NCI-H2107 treated with DMSO at 0.1 percent for 48 hours (cell line): ENCODE results near the gene SHOC2.

ENCODE experiments used
- DNase-seq: peaks from one replicate; lab custom pipeline; 2025; ENCODE audit not compliant: unreplicated experiment; lab: John Stamatoyannopoulos, UW

SHOC2 gene

DNA sequence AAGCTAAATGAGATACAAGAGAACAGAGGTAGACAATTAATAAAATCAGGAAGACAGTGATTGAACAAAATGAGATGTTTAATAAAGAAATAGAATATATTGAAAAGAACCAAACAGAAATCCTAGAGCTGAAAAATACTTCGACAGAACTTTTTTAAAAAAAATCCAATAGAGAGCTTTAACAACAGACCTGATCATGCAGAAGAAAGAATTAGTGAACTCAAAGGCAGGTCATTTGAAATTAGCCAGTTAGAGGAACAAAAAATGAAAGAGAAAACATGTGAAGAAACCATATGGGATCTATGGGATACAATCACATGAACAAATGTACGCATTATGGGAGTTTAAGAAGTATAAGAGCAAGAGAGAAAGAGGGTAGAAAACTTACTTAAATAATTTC lies 120.1 kb downstream of the SHOC2 start:
- no peak for DNase-seq

DNA sequence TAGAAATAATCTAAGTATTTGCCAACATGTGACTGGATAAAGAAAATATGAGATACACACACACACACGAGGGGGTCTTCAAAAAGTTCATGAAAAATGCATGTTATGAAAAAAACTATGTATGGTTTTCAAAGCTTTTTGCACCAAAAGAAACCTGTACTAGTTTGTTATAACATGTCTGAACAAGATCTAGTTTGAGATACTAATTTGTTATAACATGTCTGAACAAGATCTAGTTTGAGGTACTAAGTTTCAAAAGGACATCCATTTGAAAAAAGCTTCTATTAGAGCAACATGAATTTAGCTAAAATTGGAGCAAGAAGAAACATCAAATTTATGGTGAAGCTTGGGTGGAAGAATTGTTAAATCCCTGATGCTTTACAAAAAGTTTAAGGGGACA lies 137.6 kb downstream of the SHOC2 start:
- no peak for DNase-seq
